Hepatic stellate cell (primary cell): ENCODE data around the gene TMEM63C.

Experiments used
- DNase-seq: peaks from one replicate; pipeline ENCODE4 v3.0.0; 2011; ENCODE audit warnings: low spot score

The TMEM63C gene

GRCh38 chr14:77224212-77224611, 42.6 kb downstream of the TMEM63C start:
- no peak for DNase-seq

GRCh38 chr14:77225254-77225653, 43.7 kb downstream of the TMEM63C start:
- no peak for DNase-seq

- no peak for DNase-seq
Measured at GRCh38 chr14:77225892-77226557, 44.4 kb downstream of the TMEM63C start.

- no peak for DNase-seq
Measured at GRCh38 chr14:77228056-77228455, 46.5 kb downstream of the TMEM63C start.

GRCh38 chr14:77230914-77231313, 49.3 kb downstream of the TMEM63C start:
- no peak for DNase-seq

- DNase-seq: no peak
Measured at GRCh38 chr14:77231721-77232120, 50.1 kb downstream of the TMEM63C start.

GRCh38 chr14:77236814-77237213, 55.2 kb downstream of the TMEM63C start:
- DNase-seq: no peak

- DNase-seq: no peak
Measured at GRCh38 chr14:77238356-77238755, 56.8 kb downstream of the TMEM63C start.

GRCh38 chr14:77238996-77239395, 57.4 kb downstream of the TMEM63C start:
- no peak for DNase-seq

GRCh38 chr14:77239412-77239811, 57.8 kb downstream of the TMEM63C start:
- DNase-seq: no peak

GRCh38 chr14:77240336-77240915, 58.8 kb downstream of the TMEM63C start:
- DNase-seq: no peak

GRCh38 chr14:77241955-77242354, 60.4 kb downstream of the TMEM63C start:
- no peak for DNase-seq

- no peak for DNase-seq
Measured at GRCh38 chr14:77242752-77243151, 61.2 kb downstream of the TMEM63C start.

- DNase-seq: no peak
Measured at GRCh38 chr14:77243853-77244252, 62.3 kb downstream of the TMEM63C start.

- no peak for DNase-seq
Measured at GRCh38 chr14:77245820-77246219, 64.2 kb downstream of the TMEM63C start.

GRCh38 chr14:77246784-77247183, 65.2 kb downstream of the TMEM63C start:
- no peak for DNase-seq

- DNase-seq: no peak
Measured at GRCh38 chr14:77248666-77249065, 67.1 kb downstream of the TMEM63C start.

- no peak for DNase-seq
Measured at GRCh38 chr14:77249286-77249685, 67.7 kb downstream of the TMEM63C start.

- no peak for DNase-seq
Measured at GRCh38 chr14:77250927-77251326, 69.3 kb downstream of the TMEM63C start.

GRCh38 chr14:77251870-77252269, 70.3 kb downstream of the TMEM63C start:
- DNase-seq: no peak

GRCh38 chr14:77253333-77254190, 72.0 kb downstream of the TMEM63C start:
- no peak for DNase-seq

GRCh38 chr14:77256694-77257093, 75.1 kb downstream of the TMEM63C start:
- no peak for DNase-seq

- no peak for DNase-seq
Measured at GRCh38 chr14:77257700-77258099, 76.1 kb downstream of the TMEM63C start.
